ENCODE data around the gene POLR2H. TPM values are rescaled to one million over a fixed set of nuclear protein-coding genes. Genes with fewer than 3 reads are reported as not detected.

Gene POLR2H
- total RNA-seq, 1 donor, result 70.1 TPM

GRCh38 chr3:184317201-184317600 lies 44.3 kb upstream of the POLR2H start:
- no peak for TF ChIP-seq CTCF (IDR thresholded peaks at IDR 0.05; ENCODE audit: insufficient read depth, low read length)
- no peak for DNase-seq (ENCODE audit: low read depth)
- H3K4me3 ChIP-seq (ENCODE audit: low read depth, low read length), result peak overlapping the region; percentile 89

GRCh38 chr3:184320104-184320445 lies 41.4 kb upstream of the POLR2H start:
- H3K4me3 ChIP-seq (ENCODE audit: low read depth, low read length), result peak overlapping the region; percentile 57
- TF ChIP-seq CTCF (IDR thresholded peaks at IDR 0.05; ENCODE audit: insufficient read depth, low read length), result no peak
- peak; percentile 98 for DNase-seq (ENCODE audit: low read depth)

GRCh38 chr3:184321666-184322065 lies 39.8 kb upstream of the POLR2H start:
- DNase-seq (ENCODE audit: low read depth), result no peak
- TF ChIP-seq CTCF (IDR thresholded peaks at IDR 0.05; ENCODE audit: insufficient read depth, low read length), result no peak

GRCh38 chr3:184322731-184323487 lies 38.6 kb upstream of the POLR2H start:
- no peak overlapping the region for H3K4me3 ChIP-seq (ENCODE audit: low read depth, low read length)
- DNase-seq (ENCODE audit: low read depth), result peak; percentile 85
- no peak for TF ChIP-seq CTCF (IDR thresholded peaks at IDR 0.05; ENCODE audit: insufficient read depth, low read length)

More at GRCh38 chr3:184321666-184322065, 39.8 kb upstream of the POLR2H start:
- no peak overlapping the region for H3K4me3 ChIP-seq (ENCODE audit: low read depth, low read length)

GRCh38 chr3:184323696-184324095 lies 37.8 kb upstream of the POLR2H start:
- TF ChIP-seq CTCF (IDR thresholded peaks at IDR 0.05; ENCODE audit: insufficient read depth, low read length), result no peak
- H3K4me3 ChIP-seq (ENCODE audit: low read depth, low read length), result no peak overlapping the region
- no peak for DNase-seq (ENCODE audit: low read depth)

- H3K4me3 ChIP-seq (ENCODE audit: low read depth, low read length), result no peak overlapping the region
- no peak for TF ChIP-seq CTCF (IDR thresholded peaks at IDR 0.05; ENCODE audit: insufficient read depth, low read length)
- DNase-seq (ENCODE audit: low read depth), result no peak
Measured at GRCh38 chr3:184325269-184325668, 36.2 kb upstream of the POLR2H start.

All from fibroblast of the aortic adventitia (primary cell).